OCI-LY1 (cell line): ENCODE data around the gene SOX5.

Experiments
- CTCF ChIP-seq: fragments of 200-600 bp; sonication (generic), shearing (Covaris generic); IDR thresholded peaks from 2 replicates; pipeline ENCODE4 v1.5.1; 2017; ENCODE audit warnings: mild to moderate bottlenecking, antibody characterized with exemption, low read length, moderate library complexity, mixed read lengths
- EZH2 ChIP-seq: fragments of 200-600 bp; sonication (generic), shearing (Covaris generic); IDR thresholded peaks from 2 replicates; pipeline ENCODE4 v1.8.0; 2017; ENCODE audit warnings: borderline replicate concordance, mixed run types, mild to moderate bottlenecking, antibody characterized with exemption, low read length, moderate library complexity, mixed read lengths

GRCh38 chr12:23555180-23555824, 394.2 kb downstream of the SOX5 start:
- TF ChIP-seq EZH2 (no peak), CTCF (no peak)
